ENCODE data around the gene PNPLA2.

GRCh38 chr11:794013-794765 lies 24.5 kb upstream of the PNPLA2 start:
- no peak for TF ChIP-seq CTCF (IDR thresholded peaks at IDR 0.05 in 4 of 5, conservative IDR thresholded peaks at IDR 0.05 in 1 of 5)
- no peak for TF ChIP-seq POLR2A (IDR thresholded peaks at IDR 0.05)

Data from gastrocnemius medialis (tissue), 4 donors.